SK-N-SH (cell line): Measurements from ENCODE around the gene MUC13. TPM values are rescaled to one million over a fixed set of nuclear protein-coding genes. Genes with fewer than 3 reads are reported as not detected.

Experiments used
- CTCF ChIA-PET: fragments of 300-600, 350-600 bp; formaldehyde crosslinking; extraction: SDS; loops from one replicate; lab custom pipeline; 2021; lab: Yijun Ruan, JAX
- POLR2A ChIA-PET: fragments of 350-600 bp; sonication (Branson Sonifier 250); formaldehyde crosslinking; extraction: SDS; loops from one replicate; lab custom pipeline; 2020; ENCODE audit warnings: antibody characterized with exemption, inconsistent platforms; lab: Yijun Ruan, JAX
- DNase-seq: peaks from one replicate; pipeline ENCODE4 v3.0.0; 2012
- H2AFZ ChIP-seq: fragments of 200-600 bp; sonication (generic); 2 replicates; pipeline ENCODE4 v1.8.1; 2016; ENCODE audit warnings: antibody characterized with exemption, mild to moderate bottlenecking, low read depth
- H3F3A ChIP-seq: fragments of 200-600 bp; sonication (generic); replicated peaks from 2 replicates; pipeline ENCODE3; 2016; ENCODE audit warnings: antibody characterized with exemption, mild to moderate bottlenecking; ENCODE audit not compliant: insufficient read depth
- H3K27ac ChIP-seq, 2 experiments: fragments of 200-500 bp in 1 of 2; fragments of 200-600 bp in 1 of 2; sonication (Bioruptor generic) in 1 of 2; sonication (generic), shearing (Covaris generic) in 1 of 2; 2 replicates each; pipeline versions ENCODE4 v1.5.1 to v1.6.1; 2014 to 2016; ENCODE audit warnings: low read depth in 2 of 2, inconsistent platforms in 1 of 2, low read length in 1 of 2, mild to moderate bottlenecking in 1 of 2, mixed read lengths in 1 of 2
- H3K27me3 ChIP-seq: fragments of 200-600 bp; sonication (generic), shearing (Covaris generic); 2 replicates; pipeline ENCODE4 v1.6.1; 2016; ENCODE audit warnings: mixed run types; ENCODE audit not compliant: insufficient read depth
- H3K36me3 ChIP-seq, 2 experiments: fragments of 200-500 bp in 1 of 2; fragments of 200-600 bp in 1 of 2; sonication (Bioruptor generic) in 1 of 2; sonication (generic) in 1 of 2; replicated peaks in 1 of 2; 2 replicates each; pipeline versions ENCODE3 to v1.5.1; 2014 to 2016; ENCODE audit warnings: low read length in 1 of 2, mild to moderate bottlenecking in 1 of 2; ENCODE audit not compliant: insufficient read depth in 2 of 2, control insufficient read depth in 1 of 2
- H3K4me1 ChIP-seq, 2 experiments: fragments of 200-500 bp in 1 of 2; fragments of 200-600 bp in 1 of 2; sonication (Bioruptor generic) in 1 of 2; sonication (generic), shearing (Covaris generic) in 1 of 2; 2 replicates each; pipeline versions ENCODE4 v1.5.1 to v1.6.1; 2014 to 2016; ENCODE audit warnings: low read depth in 1 of 2, low read length in 1 of 2, mixed run types in 1 of 2; ENCODE audit not compliant: insufficient read depth in 2 of 2, control insufficient read depth in 1 of 2
- H3K4me2 ChIP-seq: fragments of 200-600 bp; sonication (generic), shearing (Covaris generic); 2 replicates; pipeline ENCODE4 v1.6.1; 2017; ENCODE audit warnings: mixed run types
- H3K4me3 ChIP-seq, 2 experiments: fragments of 200-500 bp in 1 of 2; fragments of 200-600 bp in 1 of 2; sonication (Bioruptor generic) in 1 of 2; sonication (generic), shearing (Covaris generic) in 1 of 2; 2 replicates each; pipeline versions ENCODE4 v1.5.1 to v1.8.1; 2014 to 2016; ENCODE audit warnings: low read depth in 2 of 2, inconsistent platforms in 1 of 2, low read length in 1 of 2, mild to moderate bottlenecking in 1 of 2, mixed read lengths in 1 of 2, moderate library complexity in 1 of 2
- H3K79me2 ChIP-seq: fragments of 200-600 bp; sonication (generic); 2 replicates; pipeline ENCODE4 v1.8.1; 2017; ENCODE audit warnings: mild to moderate bottlenecking; ENCODE audit not compliant: insufficient read depth
- H3K9ac ChIP-seq: fragments of 200-600 bp; sonication (generic); 2 replicates; pipeline ENCODE4 v1.6.1; 2017; ENCODE audit warnings: mixed run types
- H3K9me2 ChIP-seq: fragments of 200-600 bp; sonication (generic); 2 replicates; pipeline ENCODE4 v1.6.1; 2017; ENCODE audit warnings: mixed run types
- H3K9me3 ChIP-seq: fragments of 200-600 bp; sonication (generic); 2 replicates; pipeline ENCODE4 v1.6.1; 2017; ENCODE audit warnings: mixed run types, mild to moderate bottlenecking, moderate library complexity
- H4K20me1 ChIP-seq: fragments of 200-600 bp; sonication (generic); 2 replicates; pipeline ENCODE4 v1.6.1; 2017; ENCODE audit warnings: mild to moderate bottlenecking, mixed run types; ENCODE audit not compliant: insufficient read depth
- EP300 ChIP-seq, 2 experiments: IDR thresholded peaks; 2 replicates each; pipeline versions ENCODE4 v1.4.0 to v1.6.1; 2012; ENCODE audit warnings: borderline replicate concordance in 1 of 2, low read depth in 1 of 2, low read length in 1 of 2
- GATA2 ChIP-seq: sonication (generic); formaldehyde crosslinking; IDR thresholded peaks from 2 replicates; pipeline ENCODE4 v1.5.0; 2020; ENCODE audit warnings: mild to moderate bottlenecking, missing genetic modification reagents
- IRF3 ChIP-seq: fragments of 150-350 bp; IDR thresholded peaks from 2 replicates; pipeline ENCODE4 v1.6.1; 2016; ENCODE audit warnings: mild to moderate bottlenecking, low read depth, low read length
- JUND ChIP-seq: IDR thresholded peaks from 2 replicates; pipeline ENCODE4 v1.4.0; 2012
- MEF2A ChIP-seq: IDR thresholded peaks from 2 replicates; pipeline ENCODE4 v1.4.0; 2012; ENCODE audit warnings: low read depth, borderline replicate concordance
- MXI1 ChIP-seq: IDR thresholded peaks from 2 replicates; pipeline ENCODE4 v1.6.1; 2012; ENCODE audit warnings: mild to moderate bottlenecking, low read depth, low read length, improper control_type of control experiment
- NFIC ChIP-seq: IDR thresholded peaks from 2 replicates; pipeline ENCODE4 v1.4.0; 2012; ENCODE audit warnings: borderline replicate concordance
- POLR2AphosphoS5 ChIP-seq: IDR thresholded peaks from 2 replicates; pipeline ENCODE4 v1.6.1; 2012; ENCODE audit warnings: low read depth, low read length
- RCOR1 ChIP-seq: fragments of 150-350 bp; IDR thresholded peaks from 2 replicates; pipeline ENCODE4 v1.6.1; 2017; ENCODE audit warnings: antibody characterized with exemption, low read length
- REST ChIP-seq: IDR thresholded peaks from 2 replicates; pipeline ENCODE4 v1.6.1; 2012; ENCODE audit warnings: mild to moderate bottlenecking, low read depth, low read length, moderate library complexity
- SMC3 ChIP-seq: IDR thresholded peaks from 2 replicates; pipeline ENCODE4 v1.6.1; 2012; ENCODE audit warnings: low read depth, low read length, improper control_type of control experiment
- USF1 ChIP-seq: IDR thresholded peaks from 2 replicates; pipeline ENCODE4 v1.4.0; 2012; ENCODE audit warnings: low read depth, borderline replicate concordance
- USF2 ChIP-seq: fragments of 150-350 bp; IDR thresholded peaks from 2 replicates; pipeline ENCODE4 v1.6.1; 2017; ENCODE audit warnings: antibody characterized with exemption, low read length, low read depth, borderline replicate concordance
- ZBTB33 ChIP-seq: IDR thresholded peaks from 2 replicates; pipeline ENCODE4 v1.4.0; 2012; ENCODE audit warnings: low read depth, borderline replicate concordance
- WGBS: methylation state at CpG from one replicate; pipeline ENCODE4 v1.1.6; 2017; ENCODE audit warnings: low lambda C conversion rate; 5-methylcytosine and 5-hydroxymethylcytosine counted together
- polyA plus RNA-seq, 3 experiments: library from polyadenylated mRNA; depleted of rRNA; stranded (reverse); fragments of >200 nt; gene quantifications; 2 replicates each; pipeline ENCODE4 v1.2.3, GENCODE V29; 2012

Gene MUC13
- polyA plus RNA-seq, 1 of the 3 experiments (the other 2 are of a cell fraction): not detected

GRCh38 chr3:124982855-124983254 is 48.3 kb upstream of the MUC13 start:
- CTCF ChIA-PET: interaction anchor here (0.7 to 6.2 kb wide), 6 partner anchors 12 to 418 kb away, joined by 3 to 41 read pairs (median 4); no protein-coding TSS in a partner anchor
- H3K27ac ChIP-seq: no peak overlapping the region
- no peak for DNase-seq
- TF ChIP-seq EP300 (IDR thresholded peaks at IDR 0.05; ENCODE audit: borderline replicate concordance in 1 of 2, low read depth in 1 of 2, low read length in 1 of 2) (no peak), MXI1 (no peak), ZBTB33 (no peak), MEF2A (no peak), POLR2AphosphoS5 (no peak), USF2 (no peak), RCOR1 (no peak), NFIC (no peak), JUND (no peak), GATA2 (CRISPR knock-in tag) (no peak), REST (no peak), USF1 (no peak), IRF3 (no peak), SMC3 (no peak)
- TF ChIP-seq, all 33 proteins: peak for 0
- POLR2A ChIA-PET: no interaction called here
- WGBS: 100% methylated on average over 2 of the region's 2 CpGs
- Histone ChIP-seq H3K9ac (no peak overlapping the region), H3K4me3 (no peak overlapping the region), H4K20me1 (no peaks in the 10 kb centered on the region), H3F3A (peaks cover 34% of the 10 kb centered on the region), H3K4me2 (no peak overlapping the region), H3K4me1 (peaks cover 5 to 21% of the 10 kb centered on the region in 2 experiments; a peak in 3 of 4 replicates), H3K9me3 (no peaks in the 10 kb centered on the region), H3K27me3 (no peaks in the 10 kb centered on the region), H3K36me3 (peaks cover 7 to 30% of the 10 kb centered on the region in 2 experiments), H2AFZ (no peak overlapping the region), H3K79me2 (no peaks in the 10 kb centered on the region; the same call in 1 of the 2 replicates), H3K9me2 (no peaks in the 10 kb centered on the region)
